ENCODE measurements around the gene TFF3.

- TF ChIP-seq CTCF (IDR thresholded peaks at IDR 0.05) (no peak), POLR2A (IDR thresholded peaks at IDR 0.05) (no peak)
Observed at GRCh38 chr21:42338729-42339715, 23.8 kb upstream of the TFF3 start.
